ENCODE results near the gene DHRSX.

DNA sequence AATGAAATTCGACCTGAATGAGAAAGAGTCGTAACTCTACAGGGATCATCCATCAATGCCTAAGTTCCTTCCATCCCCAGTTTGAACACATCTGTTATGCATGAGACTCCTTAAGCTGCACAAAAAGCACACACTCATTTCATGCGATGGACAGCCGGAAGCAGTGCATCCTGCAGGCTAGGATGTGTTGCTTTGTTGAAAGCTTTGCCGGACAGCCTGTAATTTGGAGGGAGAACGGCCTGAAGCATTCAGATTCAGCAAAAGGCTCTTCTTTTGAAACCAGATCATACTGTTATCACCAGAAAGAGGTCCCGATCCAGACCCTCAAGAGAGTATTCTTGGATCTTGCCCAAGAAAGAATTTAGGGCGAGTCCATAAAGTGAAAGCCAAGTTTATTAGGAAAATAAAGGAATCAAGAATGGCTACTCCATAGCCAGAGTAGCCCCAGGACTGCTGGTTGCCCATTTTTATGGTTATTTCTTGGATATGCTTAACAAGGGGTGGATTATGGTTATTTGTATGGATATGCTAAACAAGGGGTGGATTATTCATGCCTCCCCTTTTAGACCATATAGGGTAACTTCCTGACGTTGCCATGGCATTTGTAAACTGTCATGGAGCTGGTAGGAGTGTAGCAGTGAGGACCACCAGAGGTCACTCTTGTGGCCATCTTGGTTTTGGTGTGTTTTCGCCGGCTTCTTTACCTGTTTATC lies 48.1 kb upstream of the DHRSX start:
- TF ChIP-seq, protein P1, sequence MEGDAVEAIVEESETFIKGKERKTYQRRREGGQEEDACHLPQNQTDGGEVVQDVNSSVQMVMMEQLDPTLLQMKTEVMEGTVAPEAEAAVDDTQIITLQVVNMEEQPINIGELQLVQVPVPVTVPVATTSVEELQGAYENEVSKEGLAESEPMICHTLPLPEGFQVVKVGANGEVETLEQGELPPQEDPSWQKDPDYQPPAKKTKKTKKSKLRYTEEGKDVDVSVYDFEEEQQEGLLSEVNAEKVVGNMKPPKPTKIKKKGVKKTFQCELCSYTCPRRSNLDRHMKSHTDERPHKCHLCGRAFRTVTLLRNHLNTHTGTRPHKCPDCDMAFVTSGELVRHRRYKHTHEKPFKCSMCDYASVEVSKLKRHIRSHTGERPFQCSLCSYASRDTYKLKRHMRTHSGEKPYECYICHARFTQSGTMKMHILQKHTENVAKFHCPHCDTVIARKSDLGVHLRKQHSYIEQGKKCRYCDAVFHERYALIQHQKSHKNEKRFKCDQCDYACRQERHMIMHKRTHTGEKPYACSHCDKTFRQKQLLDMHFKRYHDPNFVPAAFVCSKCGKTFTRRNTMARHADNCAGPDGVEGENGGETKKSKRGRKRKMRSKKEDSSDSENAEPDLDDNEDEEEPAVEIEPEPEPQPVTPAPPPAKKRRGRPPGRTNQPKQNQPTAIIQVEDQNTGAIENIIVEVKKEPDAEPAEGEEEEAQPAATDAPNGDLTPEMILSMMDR (IDR thresholded peaks at IDR 0.05), result peak in 1 of 12 donors; percentile 10
- no peak for TF ChIP-seq POLR2A (IDR thresholded peaks at IDR 0.05)

Measured in heart left ventricle (tissue), 13 donors.